Frontal cortex (tissue), 4 donors: ENCODE measurements around the gene HUNK. TPM values are rescaled to one million over a fixed set of nuclear protein-coding genes. Genes with fewer than 3 reads are reported as not detected.
"Not testable (repeated sequence)": the region's sequence is repeated elsewhere in the genome, so short reads cannot be mapped to it uniquely, and the experiment has no call there.

Experiments
- DNase-seq, 2 donors: peaks; one replicate each; pipeline ENCODE4 v3.0.0; 2012; ENCODE audit warnings: low spot score in 2 of 2
- FAIRE-seq: peaks from 2 replicates; lab custom pipeline; 2012; peaks lifted over from hg19 to GRCh38; lab: Jason Lieb, UNC
- total RNA-seq: library from RNA; depleted of rRNA; stranded (reverse); fragments of >200 nt; gene quantifications from one replicate; pipeline ENCODE4 v1.2.3, GENCODE V29; 2014
- donor health status: control.
- donor health status: control.
- donor health status: control.

Gene HUNK
- total RNA-seq, 1 donor from 2014 or later = 7.7 TPM

DNA sequence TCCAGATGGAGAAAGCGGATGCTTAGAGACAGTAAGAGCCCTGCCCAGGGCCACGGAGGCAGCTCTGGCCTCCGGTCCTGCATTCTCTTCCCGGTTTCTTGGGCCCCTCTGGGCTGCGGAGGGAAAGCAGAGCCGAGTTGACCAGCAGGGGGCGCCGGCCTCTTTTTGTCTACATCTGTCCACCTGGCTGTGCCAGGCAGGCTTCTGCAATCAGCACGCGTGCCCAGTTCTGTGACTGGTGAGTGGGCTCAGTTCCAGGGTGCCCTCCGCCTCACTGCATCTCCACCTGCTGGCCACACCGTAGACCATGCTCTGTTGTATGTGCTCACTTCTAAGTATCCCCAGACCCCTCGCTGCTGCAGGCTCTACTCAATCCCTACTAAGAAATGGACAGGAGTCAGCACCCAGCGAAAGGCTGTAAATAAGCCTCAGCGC is 6.7 kb upstream of the HUNK start:
- FAIRE-seq = no peak
- peak; percentile 57 to 70 for DNase-seq

DNA sequence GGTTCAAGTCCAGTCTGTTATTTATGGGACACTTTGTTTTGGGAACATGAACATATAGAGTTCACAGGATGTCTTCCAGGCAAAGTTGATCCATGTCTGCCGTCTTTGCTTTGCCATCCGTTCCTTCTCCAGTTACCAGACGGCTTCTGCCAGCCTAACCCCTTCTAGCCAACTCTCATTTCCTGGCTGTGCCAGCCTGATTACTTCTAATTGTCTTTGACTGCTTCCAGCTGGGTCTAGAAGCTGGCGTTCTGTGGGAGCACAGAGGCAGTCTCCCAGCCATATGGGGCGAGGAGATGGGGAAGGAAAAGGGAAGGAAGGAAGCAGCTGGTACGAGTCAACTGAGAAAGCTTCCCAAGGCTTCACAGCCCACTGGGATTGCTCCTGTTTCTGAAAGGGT is 3.1 kb upstream of the HUNK start:
- FAIRE-seq = no peak
- no peak for DNase-seq

DNA sequence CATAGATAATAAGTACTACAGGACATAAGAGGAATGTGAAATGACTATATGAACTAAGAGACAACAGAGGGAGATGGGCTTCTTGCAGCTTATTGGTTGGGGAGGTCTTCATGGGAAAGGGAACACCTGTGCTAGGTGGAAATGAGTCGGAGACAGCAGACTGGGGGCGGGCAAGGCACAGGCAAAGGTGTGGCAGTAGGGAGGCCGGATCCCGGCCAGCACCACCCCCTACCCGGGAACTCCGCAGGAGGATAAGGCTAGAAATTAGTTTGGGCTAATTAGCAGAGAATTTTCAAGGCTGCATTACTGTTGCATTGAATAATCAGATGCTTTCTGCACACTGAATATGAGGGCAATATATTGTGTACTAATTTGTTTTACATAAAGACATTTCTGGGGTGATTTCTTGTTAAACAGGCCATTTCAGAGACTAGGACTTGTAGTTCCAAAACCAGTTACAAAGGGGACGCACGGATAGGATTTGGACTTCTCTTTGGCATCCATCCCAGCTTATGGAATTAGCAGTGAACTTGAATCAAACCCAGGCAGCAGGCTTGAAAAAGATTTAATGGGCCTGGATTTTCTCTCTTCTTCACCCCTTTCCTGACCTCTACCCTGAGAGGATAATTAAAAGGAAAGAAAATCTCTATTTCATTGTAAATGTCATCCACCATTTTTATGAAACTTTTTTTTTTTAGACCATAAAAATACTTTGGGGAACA is 2.2 kb upstream of the HUNK start:
- FAIRE-seq = no peak
- DNase-seq = no peak

- not testable (repeated sequence) for DNase-seq, FAIRE-seq
Observed at GRCh38 chr21:31871371-31871770, 1.4 kb upstream of the HUNK start.

DNA sequence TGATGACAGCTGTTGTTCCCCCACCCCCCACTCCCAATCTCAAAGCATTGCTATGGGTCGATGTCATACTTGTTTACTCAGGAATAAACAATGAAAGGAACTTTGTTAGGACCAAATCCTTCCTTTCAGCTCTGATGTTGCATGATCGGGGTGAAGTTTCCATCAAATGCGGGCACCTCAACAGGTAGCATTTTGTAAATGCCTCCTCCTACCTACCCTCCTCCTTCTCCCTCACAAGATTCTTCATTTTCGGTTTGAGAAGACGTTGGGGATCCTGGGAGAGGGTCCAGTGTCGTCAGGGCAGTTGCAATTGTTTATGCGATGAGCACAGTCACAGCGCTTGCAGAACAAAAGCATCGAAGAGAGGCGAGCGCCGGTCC is 758 bp upstream of the HUNK start:
- no peak for FAIRE-seq
- no peak for DNase-seq

GRCh38 chr21:31873275-31873695 is 465 bp downstream of the HUNK start:
- FAIRE-seq (no peak), DNase-seq (no peak)

GRCh38 chr21:31873696-31874599 is 1.1 kb downstream of the HUNK start:
- peak in 1 of 2 donors; percentile 43 for DNase-seq
- no peak for FAIRE-seq

DNA sequence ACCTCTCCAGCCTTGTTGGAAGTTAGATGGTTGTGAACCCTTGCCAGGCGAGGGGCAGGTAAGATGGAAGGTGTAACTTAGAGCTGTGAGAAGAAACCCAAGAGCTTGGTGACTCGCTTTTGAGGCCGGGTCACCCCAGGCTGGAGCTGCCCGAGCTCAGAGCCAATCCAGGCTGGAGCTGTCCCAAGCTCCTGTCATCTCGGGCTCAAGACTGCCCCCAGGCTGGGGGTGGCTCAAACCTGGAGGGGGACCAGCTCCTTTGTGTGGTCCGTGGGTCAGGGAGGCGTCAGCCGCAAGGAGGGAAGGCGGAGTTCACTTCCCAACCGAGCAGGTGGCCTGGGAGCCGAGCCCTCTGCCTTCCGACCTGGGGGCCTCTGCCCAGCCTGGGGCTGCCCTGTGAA is 2.0 kb downstream of the HUNK start:
- no peak for DNase-seq
- FAIRE-seq = no peak

GRCh38 chr21:31875496-31876015 is 2.7 kb downstream of the HUNK start:
- FAIRE-seq (no peak), DNase-seq (no peak)

- DNase-seq (no peak), FAIRE-seq (no peak)
Observed at GRCh38 chr21:31877463-31877957, 4.7 kb downstream of the HUNK start.

- DNase-seq (no peak), FAIRE-seq (no peak)
Observed at GRCh38 chr21:31878831-31879230, 6.0 kb downstream of the HUNK start.

GRCh38 chr21:31879241-31879650 is 6.4 kb downstream of the HUNK start:
- FAIRE-seq = no peak

DNA sequence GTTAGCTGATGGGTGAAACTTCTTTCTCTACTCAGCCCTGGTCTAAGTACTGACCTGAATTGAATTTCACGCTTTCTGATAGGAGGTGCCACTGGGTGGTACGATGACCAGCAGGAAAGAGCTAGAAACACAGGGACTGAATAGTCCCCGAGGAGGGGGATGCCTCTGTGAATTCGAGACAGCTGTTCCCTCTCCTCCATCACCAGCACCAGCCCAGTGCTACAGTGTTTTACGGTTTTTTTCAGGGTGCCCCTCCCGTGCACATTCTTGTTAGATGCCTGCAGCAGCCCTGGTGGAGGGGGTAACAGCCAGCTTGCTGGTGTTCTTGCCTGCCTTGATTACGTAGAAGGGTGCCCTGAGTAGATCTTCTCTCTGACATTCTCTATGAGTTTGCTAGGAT is 7.1 kb downstream of the HUNK start:
- no peak for FAIRE-seq
- DNase-seq = no peak

More at GRCh38 chr21:31879241-31879650, 6.4 kb downstream of the HUNK start:
- DNase-seq = no peak

GRCh38 chr21:31880816-31881215 is 8.0 kb downstream of the HUNK start:
- FAIRE-seq = no peak
- DNase-seq = no peak

GRCh38 chr21:31882711-31883110 is 9.9 kb downstream of the HUNK start:
- DNase-seq = no peak
- no peak for FAIRE-seq

DNA sequence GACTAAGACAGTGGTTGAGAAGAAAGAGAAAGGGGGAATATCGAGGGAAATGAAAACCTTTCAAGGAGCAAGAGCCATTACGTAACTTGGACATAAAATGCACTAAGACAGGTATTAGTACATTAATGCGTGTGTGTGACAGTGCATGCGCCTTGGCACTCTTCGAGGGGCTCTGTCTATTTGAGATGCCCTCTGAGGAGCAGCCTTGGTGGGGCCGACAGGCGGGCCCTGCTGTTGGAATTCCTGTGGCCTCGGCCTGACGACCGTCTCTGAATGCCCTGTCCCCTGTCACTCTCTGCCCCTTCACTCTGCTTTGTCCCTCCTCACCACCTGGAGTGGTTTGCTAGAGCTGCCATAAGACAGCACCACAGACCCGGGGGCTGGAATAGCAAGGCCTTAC is 12.3 kb downstream of the HUNK start:
- DNase-seq (no peak), FAIRE-seq (no peak)

GRCh38 chr21:31886915-31887314 is 14.1 kb downstream of the HUNK start:
- FAIRE-seq (no peak), DNase-seq (no peak)

- no peak for DNase-seq
Observed at GRCh38 chr21:31887391-31887841, 14.6 kb downstream of the HUNK start.

DNA sequence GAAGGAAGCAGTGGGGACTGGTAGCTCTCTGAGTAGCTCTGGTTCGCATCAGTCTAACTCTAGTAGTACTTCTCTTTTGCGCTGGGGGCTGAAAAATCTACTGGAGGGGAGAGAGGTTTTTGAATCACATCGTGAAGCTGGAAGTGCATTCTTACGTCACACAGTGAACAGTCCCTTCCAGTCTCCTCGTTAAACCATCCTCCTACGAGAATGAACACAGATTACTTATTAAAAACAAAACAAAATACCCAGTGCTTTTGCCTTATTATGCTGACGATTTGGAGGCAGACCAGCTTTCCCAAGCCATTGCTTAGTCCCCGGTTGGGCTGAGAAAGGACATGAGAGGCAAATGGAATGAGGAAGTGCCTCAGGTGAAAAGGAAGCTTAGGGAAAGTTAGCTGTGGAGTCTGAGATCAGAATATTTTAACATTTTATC is 16.1 kb downstream of the HUNK start:
- DNase-seq (no peak), FAIRE-seq (no peak)

More at GRCh38 chr21:31887391-31887841, 14.6 kb downstream of the HUNK start:
- no peak for FAIRE-seq

DNA sequence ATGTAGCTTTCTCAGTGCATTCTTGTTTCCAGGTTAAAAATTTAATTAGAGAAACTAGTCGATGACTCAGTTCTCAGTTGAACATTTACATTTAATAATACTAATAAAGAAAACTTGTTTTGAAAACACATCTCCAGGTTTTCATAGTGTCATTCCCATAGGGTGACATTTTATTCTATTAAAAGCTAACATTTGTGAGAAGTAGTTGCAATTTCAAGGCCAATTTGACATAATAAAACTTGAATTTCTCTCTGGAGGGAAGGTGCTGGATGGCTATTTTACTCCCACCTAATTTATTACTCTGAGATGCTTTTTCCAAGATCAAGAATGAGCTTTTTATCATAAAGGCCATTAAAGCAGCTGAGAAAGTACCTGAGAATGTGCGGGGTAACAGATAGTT is 16.6 kb downstream of the HUNK start:
- no peak for FAIRE-seq
- DNase-seq = no peak
